GM19099 (cell line): ENCODE data around the gene SETBP1.

ENCODE experiments used
- POLR2A ChIP-seq: IDR thresholded peaks from 3 replicates; pipeline ENCODE4 v1.6.1; 2011; ENCODE audit warnings: low read depth; ENCODE audit not compliant: insufficient read length; ENCODE audit errors: extremely low read depth

Gene SETBP1

GRCh38 chr18:44680273-44681075, at the start of gene SETBP1:
SETBP1 (plus strand) TSS chr18:44680888; CDS start chr18:44701347, 20,459 bp downstream.
- peak; percentile 23 for TF ChIP-seq POLR2A

GRCh38 chr18:44632469-44633145, 48.1 kb upstream of the SETBP1 start:
- no peak for TF ChIP-seq POLR2A

GRCh38 chr18:44635546-44635945, 45.1 kb upstream of the SETBP1 start:
- no peak for TF ChIP-seq POLR2A

- TF ChIP-seq POLR2A: no peak
Measured at GRCh38 chr18:44636241-44636640, 44.4 kb upstream of the SETBP1 start.

- no peak for TF ChIP-seq POLR2A
Measured at GRCh38 chr18:44637210-44638033, 43.3 kb upstream of the SETBP1 start.

GRCh38 chr18:44638034-44638540, 42.6 kb upstream of the SETBP1 start:
- no peak for TF ChIP-seq POLR2A

GRCh38 chr18:44638811-44639210, 41.9 kb upstream of the SETBP1 start:
- no peak for TF ChIP-seq POLR2A

GRCh38 chr18:44643004-44643403, 37.7 kb upstream of the SETBP1 start:
- TF ChIP-seq POLR2A: no peak

- no peak for TF ChIP-seq POLR2A
Measured at GRCh38 chr18:44651478-44651877, 29.2 kb upstream of the SETBP1 start.

GRCh38 chr18:44651918-44652572, 28.6 kb upstream of the SETBP1 start:
- TF ChIP-seq POLR2A: no peak

- TF ChIP-seq POLR2A: no peak
Measured at GRCh38 chr18:44652722-44653121, 28.0 kb upstream of the SETBP1 start.

GRCh38 chr18:44654573-44654972, 26.1 kb upstream of the SETBP1 start:
- TF ChIP-seq POLR2A: no peak

- no peak for TF ChIP-seq POLR2A
Measured at GRCh38 chr18:44655435-44655834, 25.3 kb upstream of the SETBP1 start.

- no peak for TF ChIP-seq POLR2A
Measured at GRCh38 chr18:44659771-44660170, 20.9 kb upstream of the SETBP1 start.
